Measurements from ENCODE around the gene SRRM5. TPM values are rescaled to one million over a fixed set of nuclear protein-coding genes. Genes with fewer than 3 reads are reported as not detected.
A peak's percentile ranks its signal among the peaks of the same experiment; 100 is the strongest.
"Not testable (repeated sequence)": the region's sequence is repeated elsewhere in the genome, so short reads cannot be mapped to it uniquely, and the experiment has no call there.

SRRM5 gene
- total and polyA plus RNA-seq, 4 donors = 0.10 to 2.5 (median 0.69) TPM

DNA sequence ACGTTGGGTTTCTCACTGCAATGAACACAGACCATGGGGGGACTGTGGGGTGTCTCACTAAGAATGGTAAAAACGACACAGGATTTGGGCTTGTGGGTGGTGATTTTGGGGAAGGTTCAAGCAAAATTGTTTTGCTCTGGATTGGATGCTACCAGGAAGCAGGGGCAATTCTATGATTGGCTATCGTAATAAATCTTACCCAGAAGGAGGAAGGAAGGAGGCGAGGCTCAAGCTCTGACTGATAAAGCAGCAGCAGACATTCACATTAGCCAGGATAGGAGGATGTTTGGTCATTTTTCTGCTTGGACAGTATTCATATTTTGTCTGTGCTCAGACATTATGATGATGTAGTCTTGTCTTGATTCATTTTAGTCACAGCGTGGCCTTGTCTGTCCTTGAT lies 14.0 kb upstream of the SRRM5 start:
- peaks cover 43% of the 10 kb centered on the region for H3K36me3 ChIP-seq (ENCODE audit: control insufficient read depth, insufficient read depth, low read length)
- H3K4me1 ChIP-seq (ENCODE audit: control insufficient read depth, insufficient read depth, low read length) = peaks cover 43% of the 10 kb centered on the region
- no peak overlapping the region for H3K4me3 ChIP-seq (ENCODE audit: low read depth, low read length)
- no peaks in the 10 kb centered on the region for H3K27me3 ChIP-seq (ENCODE audit: control insufficient read depth, insufficient read depth, low read length)
- 46% methylated on average over 3 of the region's 5 CpGs for WGBS (ENCODE audit: insufficient coverage)
- no peaks in the 10 kb centered on the region for H3K9me3 ChIP-seq (ENCODE audit: control insufficient read depth, insufficient read depth, low read length)
- H3K27ac ChIP-seq (ENCODE audit: low read depth, low read length) = no peak overlapping the region
- DNase-seq (ENCODE audit: low read depth in 4 of 6, low spot score in 6 of 6) = no peak

GRCh38 chr19:43598445-43599240 lies 13.2 kb upstream of the SRRM5 start:
- no peaks in the 10 kb centered on the region for H3K9me3 ChIP-seq (ENCODE audit: control insufficient read depth, insufficient read depth, low read length)
- H3K4me3 ChIP-seq (ENCODE audit: low read depth, low read length) = no peak overlapping the region
- H3K36me3 ChIP-seq (ENCODE audit: control insufficient read depth, insufficient read depth, low read length) = peaks cover 39% of the 10 kb centered on the region
- peaks cover 36% of the 10 kb centered on the region for H3K4me1 ChIP-seq (ENCODE audit: control insufficient read depth, insufficient read depth, low read length)
- WGBS (ENCODE audit: insufficient coverage) = 94% methylated on average over 19 of the region's 19 CpGs
- H3K27me3 ChIP-seq (ENCODE audit: control insufficient read depth, insufficient read depth, low read length) = no peaks in the 10 kb centered on the region
- H3K27ac ChIP-seq (ENCODE audit: low read depth, low read length) = no peak overlapping the region
- no peak for DNase-seq (ENCODE audit: low read depth in 4 of 6, low spot score in 6 of 6)

- DNase-seq (ENCODE audit: low read depth in 4 of 6, low spot score in 6 of 6) = no peak
- H3K9me3 ChIP-seq (ENCODE audit: control insufficient read depth, insufficient read depth, low read length) = no peaks in the 10 kb centered on the region
- no peaks in the 10 kb centered on the region for H3K27me3 ChIP-seq (ENCODE audit: control insufficient read depth, insufficient read depth, low read length)
- no peak overlapping the region for H3K27ac ChIP-seq (ENCODE audit: low read depth, low read length)
- H3K4me1 ChIP-seq (ENCODE audit: control insufficient read depth, insufficient read depth, low read length) = peaks cover 25% of the 10 kb centered on the region
- peaks cover 28% of the 10 kb centered on the region for H3K36me3 ChIP-seq (ENCODE audit: control insufficient read depth, insufficient read depth, low read length)
- no peak overlapping the region for H3K4me3 ChIP-seq (ENCODE audit: low read depth, low read length)
- WGBS (ENCODE audit: insufficient coverage) = 89% methylated on average over 2 of the region's 4 CpGs
Observed at GRCh38 chr19:43599635-43600295, 12.1 kb upstream of the SRRM5 start.

GRCh38 chr19:43600326-43600725 lies 11.6 kb upstream of the SRRM5 start:
- not testable (repeated sequence) for DNase-seq (ENCODE audit: low read depth in 4 of 6, low spot score in 6 of 6); H3K27ac ChIP-seq (ENCODE audit: low read depth, low read length); H3K27me3 ChIP-seq (ENCODE audit: control insufficient read depth, insufficient read depth, low read length); H3K4me3 ChIP-seq (ENCODE audit: low read depth, low read length); H3K9me3 ChIP-seq (ENCODE audit: control insufficient read depth, insufficient read depth, low read length)
- peaks cover 25% of the 10 kb centered on the region for H3K36me3 ChIP-seq (ENCODE audit: control insufficient read depth, insufficient read depth, low read length)
- H3K4me1 ChIP-seq (ENCODE audit: control insufficient read depth, insufficient read depth, low read length) = peaks cover 19% of the 10 kb centered on the region
- 74% methylated on average over 3 of the region's 5 CpGs for WGBS (ENCODE audit: insufficient coverage)

DNA sequence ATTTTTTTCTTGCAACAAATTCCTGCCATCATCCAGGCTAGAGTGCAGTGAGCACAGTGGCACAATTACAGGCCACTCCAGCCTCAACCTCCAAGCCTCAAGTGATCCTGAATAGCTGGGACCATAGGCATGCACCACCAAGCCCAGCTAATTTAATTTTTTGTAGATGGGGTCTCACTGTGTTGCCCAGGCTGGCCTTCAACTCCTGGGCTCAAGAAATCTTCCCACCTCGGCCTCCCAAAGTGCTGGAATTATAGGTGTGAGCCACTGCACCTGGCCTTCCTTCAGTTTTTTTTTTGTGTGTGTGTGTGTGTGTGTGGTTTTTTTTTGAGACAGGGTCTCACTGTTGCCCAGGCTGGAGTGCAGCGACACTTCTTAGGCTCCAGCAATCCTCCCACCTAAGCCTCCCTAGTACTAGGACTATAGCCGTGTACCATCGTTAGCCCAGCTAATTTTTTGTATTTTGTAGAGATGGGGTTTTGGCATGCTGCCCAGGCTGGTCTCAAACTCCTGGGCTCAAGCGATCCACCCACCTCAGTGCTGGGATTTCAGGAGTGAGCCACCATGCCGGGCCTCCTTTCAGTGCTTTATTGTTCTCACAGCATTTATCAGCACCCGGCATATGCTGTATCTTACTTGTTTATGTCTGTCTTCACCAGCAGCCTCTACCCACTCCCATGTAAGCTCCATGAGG lies 5.9 kb upstream of the SRRM5 start:
- Histone ChIP-seq H3K27ac (ENCODE audit: low read depth, low read length) (no peak overlapping the region), H3K27me3 (ENCODE audit: control insufficient read depth, insufficient read depth, low read length) (no peaks in the 10 kb centered on the region), H3K4me3 (ENCODE audit: low read depth, low read length) (no peak overlapping the region), H3K4me1 (ENCODE audit: control insufficient read depth, insufficient read depth, low read length) (peaks cover 3% of the 10 kb centered on the region), H3K36me3 (ENCODE audit: control insufficient read depth, insufficient read depth, low read length) (peaks cover 52% of the 10 kb centered on the region), H3K9me3 (ENCODE audit: control insufficient read depth, insufficient read depth, low read length) (no peaks in the 10 kb centered on the region)
- no peak for DNase-seq (ENCODE audit: low read depth in 4 of 6, low spot score in 6 of 6)
- WGBS (ENCODE audit: insufficient coverage) = 15% methylated on average over 2 of the region's 7 CpGs

DNA sequence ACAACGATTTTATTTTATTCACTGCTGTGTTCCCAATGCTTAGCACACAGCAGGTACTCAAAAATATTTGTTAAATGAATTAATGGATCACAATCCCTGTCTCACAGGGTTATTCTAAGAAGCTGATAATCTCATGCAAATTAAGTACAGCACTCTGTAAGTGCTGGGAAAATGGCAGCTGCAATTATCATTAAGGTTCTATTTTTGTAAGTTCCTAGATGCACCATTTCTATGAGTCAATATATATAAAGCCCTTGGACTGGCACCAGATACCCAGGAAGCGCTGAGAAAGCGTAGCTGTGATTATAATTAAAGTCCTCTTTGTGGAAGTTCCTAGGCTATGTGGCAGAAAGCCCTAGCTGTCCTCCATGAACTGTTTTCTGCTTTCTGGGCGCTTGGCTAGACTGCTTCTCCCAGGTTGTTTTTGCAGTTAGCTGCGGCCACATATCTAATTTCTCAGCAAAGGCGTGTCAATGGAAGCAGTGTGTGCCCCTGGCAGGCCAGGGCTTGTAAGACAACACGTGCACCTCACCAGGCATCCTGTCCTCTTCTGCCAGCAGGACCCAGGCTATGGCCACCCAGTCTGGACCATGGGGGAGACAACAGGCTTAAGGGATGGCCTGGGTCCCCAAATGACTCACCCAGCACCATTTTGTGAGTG lies 5.2 kb upstream of the SRRM5 start:
- peaks cover 59% of the 10 kb centered on the region for H3K36me3 ChIP-seq (ENCODE audit: control insufficient read depth, insufficient read depth, low read length)
- no peaks in the 10 kb centered on the region for H3K9me3 ChIP-seq (ENCODE audit: control insufficient read depth, insufficient read depth, low read length)
- H3K27ac ChIP-seq (ENCODE audit: low read depth, low read length) = no peak overlapping the region
- peaks cover 5% of the 10 kb centered on the region for H3K4me1 ChIP-seq (ENCODE audit: control insufficient read depth, insufficient read depth, low read length)
- H3K27me3 ChIP-seq (ENCODE audit: control insufficient read depth, insufficient read depth, low read length) = no peaks in the 10 kb centered on the region
- peak in 2 of 6 donors; percentile 19 to 76 for DNase-seq (ENCODE audit: low read depth in 4 of 6, low spot score in 6 of 6)
- 78% methylated on average over 5 of the region's 7 CpGs for WGBS (ENCODE audit: insufficient coverage)
- H3K4me3 ChIP-seq (ENCODE audit: low read depth, low read length) = no peak overlapping the region

GRCh38 chr19:43607238-43608205 lies 4.4 kb upstream of the SRRM5 start:
- WGBS (ENCODE audit: insufficient coverage) = 79% methylated on average over 18 of the region's 28 CpGs
- H3K27me3 ChIP-seq (ENCODE audit: control insufficient read depth, insufficient read depth, low read length) = no peaks in the 10 kb centered on the region
- H3K4me1 ChIP-seq (ENCODE audit: control insufficient read depth, insufficient read depth, low read length) = peaks cover 5% of the 10 kb centered on the region
- no peak overlapping the region for H3K4me3 ChIP-seq (ENCODE audit: low read depth, low read length)
- no peaks in the 10 kb centered on the region for H3K9me3 ChIP-seq (ENCODE audit: control insufficient read depth, insufficient read depth, low read length)
- H3K27ac ChIP-seq (ENCODE audit: low read depth, low read length) = no peak overlapping the region
- peaks cover 61% of the 10 kb centered on the region for H3K36me3 ChIP-seq (ENCODE audit: control insufficient read depth, insufficient read depth, low read length)
- DNase-seq (ENCODE audit: low read depth in 4 of 6, low spot score in 6 of 6) = no peak

DNA sequence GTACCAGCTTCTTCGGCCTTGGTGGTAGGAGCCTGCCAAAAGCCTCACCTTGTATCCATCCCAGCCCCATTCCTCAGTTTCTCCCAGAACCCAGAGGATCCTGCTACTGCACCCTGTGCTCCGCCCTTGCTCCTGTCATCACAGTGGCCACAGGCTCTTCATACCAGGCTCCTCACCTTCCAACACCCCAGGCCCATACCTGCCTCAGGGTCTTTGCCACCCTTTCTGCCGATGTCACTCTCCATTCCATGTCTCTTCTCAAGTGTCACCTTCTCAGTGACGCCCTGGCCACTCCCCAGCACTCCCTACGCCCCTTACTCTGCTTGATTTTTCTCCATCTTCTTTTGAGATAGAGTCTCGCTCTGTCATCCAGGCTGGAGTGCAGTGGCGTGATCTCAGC lies 2.0 kb upstream of the SRRM5 start:
- Histone ChIP-seq H3K9me3 (ENCODE audit: control insufficient read depth, insufficient read depth, low read length) (no peaks in the 10 kb centered on the region), H3K4me3 (ENCODE audit: low read depth, low read length) (no peak overlapping the region), H3K4me1 (ENCODE audit: control insufficient read depth, insufficient read depth, low read length) (peaks cover 5% of the 10 kb centered on the region), H3K36me3 (ENCODE audit: control insufficient read depth, insufficient read depth, low read length) (peaks cover 79% of the 10 kb centered on the region), H3K27me3 (ENCODE audit: control insufficient read depth, insufficient read depth, low read length) (no peaks in the 10 kb centered on the region), H3K27ac (ENCODE audit: low read depth, low read length) (no peak overlapping the region)
- no peak for DNase-seq (ENCODE audit: low read depth in 4 of 6, low spot score in 6 of 6)
- 80% methylated on average over 6 of the region's 7 CpGs for WGBS (ENCODE audit: insufficient coverage)
